ENCODE results near the gene AGRP.

- TF ChIP-seq CTCF (IDR thresholded peaks at IDR 0.05) (no peak), POLR2AphosphoS5 (IDR thresholded peaks at IDR 0.05) (no peak)
Measured at GRCh38 chr16:67468731-67469130, 14.6 kb downstream of the AGRP start.
